IMR-90 (cell line): ENCODE data around the gene DCAF11. TPM values are rescaled to one million over a fixed set of nuclear protein-coding genes. Genes with fewer than 3 reads are reported as not detected.

Experiments used
- ATAC-seq: fragments of 200-7000 bp; cut with Tn5 transposase; 2 replicates; pipeline ENCODE4 v1.9.1; 2020; ENCODE audit warnings: low read depth, mild to moderate bottlenecking, moderate library complexity
- BruUV-seq: library from RNA; stranded (reverse); fragments of 400-500 nt; replicated peaks from 2 replicates; lab custom pipeline; 2021; lab: Mats Ljungman, UMichigan
- CTCF ChIA-PET: fragments of 300-600 bp; formaldehyde crosslinking; extraction: SDS; loops from one replicate; lab custom pipeline; 2021; ENCODE audit warnings: antibody characterized with exemption; lab: Yijun Ruan, JAX
- POLR2A ChIA-PET: fragments of 300-600 bp; sonication (Branson Sonifier 250); formaldehyde crosslinking; loops from one replicate; lab custom pipeline; 2022; ENCODE audit warnings: antibody characterized with exemption; ENCODE audit not compliant: unreplicated experiment; lab: Charles Lee
- DNase-seq: peaks from one replicate; pipeline ENCODE4 v3.0.0; 2013
- H2AFZ ChIP-seq: replicated peaks from 2 replicates; pipeline ENCODE3; 2013; ENCODE audit warnings: low read length, mild to moderate bottlenecking; ENCODE audit not compliant: poor library complexity
- H2AK5ac ChIP-seq: 2 replicates; pipeline ENCODE4 v1.6.1; 2013; ENCODE audit warnings: low read depth, low read length, inconsistent platforms
- H2AK9ac ChIP-seq: replicated peaks from 2 replicates; pipeline ENCODE3; 2013; ENCODE audit warnings: mild to moderate bottlenecking, low read depth, low read length, moderate library complexity; ENCODE audit not compliant: poor library complexity
- H2BK120ac ChIP-seq: 2 replicates; pipeline ENCODE4 v1.6.1; 2013; ENCODE audit warnings: low read depth, low read length, inconsistent platforms
- H2BK15ac ChIP-seq: 3 replicates; pipeline ENCODE4 v1.6.1; 2013; ENCODE audit warnings: low read depth, low read length, inconsistent platforms
- H2BK20ac ChIP-seq: 2 replicates; pipeline ENCODE4 v1.6.1; 2013; ENCODE audit warnings: low read depth, mild to moderate bottlenecking, inconsistent platforms, low read length, moderate library complexity
- H2BK5ac ChIP-seq: 2 replicates; pipeline ENCODE4 v1.6.1; 2013; ENCODE audit warnings: mild to moderate bottlenecking, low read depth, low read length, inconsistent platforms; ENCODE audit not compliant: poor library complexity, severe bottlenecking
- H3K14ac ChIP-seq: replicated peaks from 2 replicates; pipeline ENCODE4 v1.6.1; 2013; ENCODE audit warnings: low read depth, low read length, inconsistent platforms
- H3K18ac ChIP-seq: 2 replicates; pipeline ENCODE4 v1.6.1; 2013; ENCODE audit warnings: low read depth, low read length, control low read depth
- H3K23ac ChIP-seq: 2 replicates; pipeline ENCODE4 v1.6.1; 2013; ENCODE audit warnings: low read depth, low read length, inconsistent platforms
- H3K27ac ChIP-seq: 2 replicates; pipeline ENCODE4 v1.5.1; 2013; ENCODE audit warnings: mild to moderate bottlenecking, control low read depth, low read length; ENCODE audit not compliant: insufficient read depth
- H3K27me3 ChIP-seq: 2 replicates; pipeline ENCODE4 v1.6.1; 2013; ENCODE audit warnings: low read length; ENCODE audit not compliant: control insufficient read depth, insufficient read depth
- H3K36me3 ChIP-seq: 2 replicates; pipeline ENCODE4 v1.6.1; 2013; ENCODE audit warnings: low read length, mixed read lengths; ENCODE audit not compliant: control insufficient read depth, insufficient read depth
- H3K4ac ChIP-seq: 2 replicates; pipeline ENCODE4 v1.6.1; 2013; ENCODE audit warnings: low read depth, low read length, inconsistent platforms
- H3K4me1 ChIP-seq: 2 replicates; pipeline ENCODE4 v1.6.1; 2013; ENCODE audit warnings: low read length, mixed read lengths; ENCODE audit not compliant: control insufficient read depth, insufficient read depth
- H3K4me2 ChIP-seq: 2 replicates; pipeline ENCODE4 v1.6.1; 2013; ENCODE audit warnings: low read depth, mild to moderate bottlenecking, control low read depth, low read length, moderate library complexity
- H3K4me3 ChIP-seq: 2 replicates; pipeline ENCODE4 v1.5.1; 2013; ENCODE audit warnings: low read depth, mild to moderate bottlenecking, control low read depth, low read length, moderate library complexity; ENCODE audit not compliant: insufficient read depth
- H3K56ac ChIP-seq: 2 replicates; pipeline ENCODE4 v1.6.1; 2013; ENCODE audit warnings: low read length, inconsistent platforms; ENCODE audit not compliant: insufficient read depth; ENCODE audit errors: extremely low read depth
- H3K79me1 ChIP-seq, 2 experiments: 2 replicates each; pipeline ENCODE4 v1.6.1; 2013; ENCODE audit warnings: low read length in 2 of 2, inconsistent platforms in 1 of 2, low read depth in 1 of 2
- H3K9ac ChIP-seq: 2 replicates; pipeline ENCODE4 v1.6.1; 2013; ENCODE audit warnings: low read depth, low read length, control low read depth
- H3K9me1 ChIP-seq: 2 replicates; pipeline ENCODE4 v1.6.1; 2013; ENCODE audit warnings: low read length, inconsistent platforms; ENCODE audit not compliant: insufficient read depth
- H3K9me3 ChIP-seq: 2 replicates; pipeline ENCODE4 v1.6.1; 2013; ENCODE audit warnings: low read length; ENCODE audit not compliant: control insufficient read depth, insufficient read depth
- H4K20me1 ChIP-seq: 2 replicates; pipeline ENCODE4 v1.6.1; 2013; ENCODE audit warnings: low read length, inconsistent platforms; ENCODE audit not compliant: insufficient read depth
- H4K5ac ChIP-seq: 2 replicates; pipeline ENCODE4 v1.6.1; 2013; ENCODE audit warnings: mild to moderate bottlenecking, low read depth, low read length, control low read depth
- H4K8ac ChIP-seq, 2 experiments: 2 replicates each; pipeline ENCODE4 v1.6.1; 2013; ENCODE audit warnings: low read depth in 2 of 2, low read length in 2 of 2, control low read depth in 1 of 2, inconsistent platforms in 1 of 2
- H4K91ac ChIP-seq: 2 replicates; pipeline ENCODE4 v1.6.1; 2013; ENCODE audit warnings: low read depth, low read length, inconsistent platforms; ENCODE audit not compliant: insufficient read depth
- CTCF ChIP-seq: conservative IDR thresholded peaks from 2 replicates; pipeline ENCODE4 v1.5.1; 2012; ENCODE audit warnings: mild to moderate bottlenecking, low read depth, low read length, improper control_type of control experiment
- FOS ChIP-seq: fragments of 150-350 bp; IDR thresholded peaks from 2 replicates; pipeline ENCODE4 v1.6.1; 2016; ENCODE audit warnings: low read depth, low read length
- MAFK ChIP-seq: IDR thresholded peaks from 2 replicates; pipeline ENCODE4 v1.6.1; 2012; ENCODE audit warnings: low read depth, low read length, improper control_type of control experiment
- MAZ ChIP-seq: IDR thresholded peaks from 2 replicates; pipeline ENCODE4 v1.6.1; 2012; ENCODE audit warnings: low read depth, mild to moderate bottlenecking, low read length, improper control_type of control experiment, moderate library complexity, borderline replicate concordance
- MXI1 ChIP-seq: IDR thresholded peaks from 2 replicates; pipeline ENCODE4 v1.6.1; 2012; ENCODE audit warnings: low read depth, mild to moderate bottlenecking, low read length, moderate library complexity, borderline replicate concordance
- POLR2A ChIP-seq: IDR thresholded peaks from 2 replicates; pipeline ENCODE4 v1.6.1; 2012; ENCODE audit warnings: mild to moderate bottlenecking, low read depth, low read length
- RAD21 ChIP-seq: IDR thresholded peaks from 2 replicates; pipeline ENCODE4 v1.6.1; 2012; ENCODE audit warnings: low read length, improper control_type of control experiment
- RCOR1 ChIP-seq: IDR thresholded peaks from 2 replicates; pipeline ENCODE4 v1.6.1; 2012; ENCODE audit warnings: mild to moderate bottlenecking, low read length, improper control_type of control experiment; ENCODE audit not compliant: insufficient replicate concordance
- RFX5 ChIP-seq: IDR thresholded peaks from 2 replicates; pipeline ENCODE4 v1.8.0; 2012; ENCODE audit warnings: low read depth, mild to moderate bottlenecking, low read length, moderate library complexity
- USF2 ChIP-seq: fragments of 150-350 bp; IDR thresholded peaks from 2 replicates; pipeline ENCODE4 v1.6.1; 2017; ENCODE audit warnings: mild to moderate bottlenecking, antibody characterized with exemption, low read length, low read depth
- WGBS, 2 experiments: methylation state at CpG; one replicate each; pipeline versions ENCODE4 v1.1.5 to v1.1.7; 2013; ENCODE audit warnings: missing lambda C conversion rate in 2 of 2; ENCODE audit not compliant: insufficient read length in 1 of 2; ENCODE audit errors: extremely low coverage in 2 of 2; 5-methylcytosine and 5-hydroxymethylcytosine counted together
- dilution Hi-C: fragments of 300-500 bp; cut with HindIII; formaldehyde crosslinking; loops from one replicate; pipeline ENCODE4 v1.14.3; 2018; ENCODE audit warnings: low sequenced_read_pairs; ENCODE audit not compliant: unreplicated experiment
- in situ Hi-C: fragments of 300-500 bp; cut with MboI; formaldehyde crosslinking; loops from 3 replicates; pipeline ENCODE4 v1.14.3; 2019; ENCODE audit warnings: low sequenced_read_pairs, inconsistent platforms, mixed read lengths
- intact Hi-C: fragments of 100-400 bp; cut with micrococcal nuclease; formaldehyde crosslinking; loops from 2 replicates; pipeline ENCODE4 v1.10.0; 2022
- polyA plus RNA-seq, 3 experiments: library from polyadenylated mRNA; depleted of rRNA; stranded (reverse); fragments of >200 nt; gene quantifications; 2 replicates each; pipeline ENCODE4 v1.2.3, GENCODE V29; 2012; ENCODE audit warnings: low replicate concordance in 1 of 3
- total RNA-seq: library from RNA; depleted of rRNA; stranded (reverse); fragments of >200 nt; gene quantifications from 2 replicates; pipeline ENCODE4 v1.2.3, GENCODE V29; 2012

The DCAF11 gene
- total and polyA plus RNA-seq, 2 of the 4 experiments (the other 2 are of a cell fraction) = 21.0 to 52.0 TPM

- no peak overlapping the region for H3K23ac ChIP-seq
- H2BK5ac ChIP-seq = no peak overlapping the region
- H2AFZ ChIP-seq = no peak overlapping the region
- no peak overlapping the region for H4K5ac ChIP-seq
- ChIA-PET POLR2A (no interaction called here), CTCF (interaction anchor here (1.7 kb wide), 1 partner anchor 28 kb away, joined by 6 read pairs; no protein-coding TSS in a partner anchor)
- no peaks in the 10 kb centered on the region for H3K4me1 ChIP-seq
- no peak overlapping the region for H2BK15ac ChIP-seq
- no peak overlapping the region for H2BK20ac ChIP-seq
- no peak overlapping the region for H4K8ac ChIP-seq
- no peak for ATAC-seq
- no peaks in the 10 kb centered on the region for H3K36me3 ChIP-seq
- TF ChIP-seq POLR2A (no peak), RFX5 (no peak), CTCF (no peak), MAFK (no peak), RCOR1 (no peak), RAD21 (no peak), MXI1 (no peak), FOS (no peak), USF2 (no peak), MAZ (no peak)
- H3K9ac ChIP-seq = no peak overlapping the region
- no peak overlapping the region for H3K4me3 ChIP-seq
- intact Hi-C loops (no loop called here), in situ Hi-C loops (no loop called here), dilution Hi-C loops (no loop called here)
- H3K4me2 ChIP-seq = no peak overlapping the region
- H2BK120ac ChIP-seq = no peak overlapping the region
- no peak overlapping the region for H4K91ac ChIP-seq
- no peak for DNase-seq
- no peak overlapping the region for H3K14ac ChIP-seq
- H2AK9ac ChIP-seq = no peak overlapping the region
- H4K20me1 ChIP-seq = no peaks in the 10 kb centered on the region
- peaks cover 41% of the 10 kb centered on the region for H3K27me3 ChIP-seq
- BruUV-seq = no TSS peak
- H3K9me1 ChIP-seq = no peaks in the 10 kb centered on the region
- H2AK5ac ChIP-seq = no peak overlapping the region
- 20% methylated on average over 1 of the region's 1 CpG; no CpG with 5 or more reads in 1 of the 2 experiments for WGBS, 2 experiments
- no peak overlapping the region for H3K27ac ChIP-seq
- no peak overlapping the region for H3K4ac ChIP-seq
- H3K79me1 ChIP-seq = no peaks in the 10 kb centered on the region
- no peak overlapping the region for H3K18ac ChIP-seq
- H3K56ac ChIP-seq = no peak overlapping the region
- no peaks in the 10 kb centered on the region for H3K9me3 ChIP-seq
Measured at GRCh38 chr14:24087004-24087403, 27.6 kb upstream of the DCAF11 start.
